ENCODE results near the gene CIART. TPM values are rescaled to one million over a fixed set of nuclear protein-coding genes. Genes with fewer than 3 reads are reported as not detected.

Gene CIART
- total and polyA plus RNA-seq, 5 experiments from 2014 or later = 0.74 to 1.8 (median 1.0) TPM

DNA sequence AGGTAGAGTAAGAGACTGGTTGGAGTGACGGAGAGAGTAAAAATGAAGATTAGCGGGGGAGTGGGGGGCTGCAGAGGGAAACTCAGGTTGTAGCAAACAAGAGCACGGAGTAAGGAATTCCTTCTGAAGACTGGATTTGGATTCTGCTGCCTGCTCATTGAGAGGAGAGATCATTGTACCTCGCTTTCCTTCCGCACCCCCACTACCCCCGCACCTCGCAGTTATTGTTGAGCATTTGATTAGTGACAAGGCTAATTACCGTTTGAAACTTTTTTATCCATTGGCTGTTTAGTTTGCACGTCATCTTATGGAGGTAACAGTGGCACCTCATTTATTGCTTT, 39.4 kb downstream of the CIART start:
- DNase-seq (peak in 4 of 10 donors; percentile 5 to 30 (median 14)), ATAC-seq (peak in 1 of 2 donors; percentile 7)
- Mint-ChIP-seq H3K27ac (peak overlapping the region; percentile 97 to 100 (median 98)), H3K4me3 (peak overlapping the region; percentile 93 to 100 (median 98)), H3K27me3 (no peaks in the 10 kb centered on the region), H3K36me3 (peaks cover 0 to 33% (median 8%) of the 10 kb centered on the region in 3 donors), H3K9me3 (no peaks in the 10 kb centered on the region), H3K4me1 (peaks cover 10 to 48% (median 41%) of the 10 kb centered on the region in 4 donors)
- POLR2A ChIA-PET = interaction anchor here (1.5 to 4.3 kb wide), 2 partner anchors 42 to 434 kb away, joined by 3 to 39 read pairs; partner anchors contain the start of gene RPRD2

DNA sequence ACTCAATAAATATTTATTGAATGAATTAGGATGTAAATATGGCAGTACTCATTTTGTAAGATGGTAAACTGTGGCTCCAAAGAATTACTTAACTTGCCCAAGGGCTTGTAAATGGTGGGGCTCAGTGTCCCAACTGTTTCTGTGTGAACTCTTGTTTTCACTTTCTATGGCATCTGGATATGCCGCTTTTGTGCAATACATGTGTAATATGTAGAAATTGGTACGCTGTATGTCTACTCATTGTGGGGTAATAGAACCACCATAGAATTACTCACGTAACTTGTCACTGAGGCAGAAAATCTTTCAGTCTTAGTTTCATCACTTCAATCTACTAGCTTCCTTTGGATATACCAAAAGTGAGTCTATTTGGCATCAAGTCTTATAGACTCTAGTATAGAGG, 40.0 kb downstream of the CIART start:
- ATAC-seq (no peak), DNase-seq (no peak)
- Mint-ChIP-seq H3K27ac (peak overlapping the region; percentile 97 to 100 (median 98)), H3K4me1 (peaks cover 10 to 48% (median 42%) of the 10 kb centered on the region in 4 donors), H3K4me3 (peak overlapping the region; percentile 93 to 100 (median 98)), H3K36me3 (peaks cover 0 to 38% (median 8%) of the 10 kb centered on the region in 3 donors), H3K9me3 (no peaks in the 10 kb centered on the region), H3K27me3 (no peaks in the 10 kb centered on the region)
- POLR2A ChIA-PET = interaction anchor here (0.6 to 4.3 kb wide), 5 partner anchors 41 to 92 kb away, joined by 3 to 39 read pairs (median 6); partner anchors contain the start of gene RPRD2

DNA sequence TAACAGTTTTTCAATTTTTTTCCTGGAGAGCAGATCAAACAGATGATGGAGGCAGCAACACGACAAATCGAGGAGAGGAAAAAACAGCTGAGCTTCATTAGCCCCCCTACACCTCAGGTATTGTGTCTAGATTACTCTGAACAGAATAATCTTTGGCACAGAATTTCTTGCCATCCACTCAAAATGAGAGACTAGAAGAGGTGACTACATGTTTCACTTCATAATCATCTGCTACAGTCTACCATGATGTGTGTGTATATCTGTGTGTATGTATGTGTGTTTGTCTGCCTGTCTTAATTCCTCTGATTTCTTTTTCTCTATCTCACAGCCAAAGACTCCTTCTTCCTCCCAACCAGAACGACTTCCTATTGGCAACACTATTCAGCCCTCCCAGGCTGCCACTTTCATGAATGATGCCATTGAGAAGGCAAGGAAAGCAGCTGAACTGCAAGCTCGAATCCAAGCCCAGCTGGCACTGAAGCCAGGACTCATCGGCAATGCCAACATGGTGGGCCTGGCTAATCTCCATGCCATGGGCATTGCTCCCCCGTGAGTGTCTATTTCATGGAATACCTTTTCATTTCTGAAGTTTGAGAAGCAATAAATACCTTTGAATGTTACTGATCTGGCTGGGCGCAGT, 50.4 kb downstream of the CIART start:
- DNase-seq (no peak), ATAC-seq (no peak)
- H3K4me1 Mint-ChIP-seq = peaks cover 5 to 13% (median 7%) of the 10 kb centered on the region in 4 donors
- H3K4me3 Mint-ChIP-seq = no peak overlapping the region
- H3K36me3 Mint-ChIP-seq = peaks cover 0 to 96% (median 34%) of the 10 kb centered on the region in 3 donors
- no peaks in the 10 kb centered on the region for H3K9me3 Mint-ChIP-seq
- POLR2A ChIA-PET = no interaction called here
- H3K27me3 Mint-ChIP-seq = no peaks in the 10 kb centered on the region
- peak overlapping the region in 3 of 10 donors; percentile 31 to 68 (median 40) for H3K27ac Mint-ChIP-seq

Other genes starting within 250 kb of the CIART start
- gene VPS45, start 214.8 kb upstream of the CIART start, total RNA-seq = 10 to 100 TPM; 34.1 to 39.8 TPM
- 10 to 100 TPM; 21.8 to 29.9 (median 27.8) TPM for gene VPS45, start 214.8 kb upstream of the CIART start, polyA plus RNA-seq
- 100 to 1,000 TPM; 135 to 137 TPM for gene PLEKHO1, start 132.6 kb upstream of the CIART start, total RNA-seq
- gene PLEKHO1, start 132.6 kb upstream of the CIART start, polyA plus RNA-seq = 10 to 100 TPM; 19.4 to 30.8 (median 30.4) TPM
- gene ANP32E, start 46.4 kb upstream of the CIART start, total RNA-seq = 10 to 100 TPM; 44.8 to 51.3 TPM
- gene ANP32E, start 46.4 kb upstream of the CIART start, polyA plus RNA-seq = 10 to 100 TPM; 47.5 to 51.0 (median 50.3) TPM
- not detected for gene CA14, start 24.8 kb upstream of the CIART start, total RNA-seq
- gene CA14, start 24.8 kb upstream of the CIART start, polyA plus RNA-seq = 1 to 10 TPM in 1 of 3 donors, under 1 TPM in 2; 0.20 to 1.0 (median 0.37) TPM
- 100 to 1,000 TPM; 142 to 143 TPM for gene APH1A, start 13.5 kb upstream of the CIART start, total RNA-seq
- 10 to 100 TPM; 58.2 to 84.8 (median 67.1) TPM for gene APH1A, start 13.5 kb upstream of the CIART start, polyA plus RNA-seq
- gene C1orf54, start 9.8 kb upstream of the CIART start, total RNA-seq = 1 to 10 TPM; 4.8 to 5.0 TPM
- 1 to 10 TPM; 1.8 to 4.7 (median 3.9) TPM for gene C1orf54, start 9.8 kb upstream of the CIART start, polyA plus RNA-seq
- 10 to 100 TPM; 70.7 to 76.0 TPM for gene MRPS21, start 11.3 kb downstream of the CIART start, total RNA-seq
- 10 to 100 TPM; 78.8 to 85.9 (median 82.1) TPM for gene MRPS21, start 11.3 kb downstream of the CIART start, polyA plus RNA-seq
- gene PRPF3, start 39.0 kb downstream of the CIART start, total RNA-seq = 100 to 1,000 TPM; 181 to 207 TPM
- gene PRPF3, start 39.0 kb downstream of the CIART start, polyA plus RNA-seq = 10 to 100 TPM in 2 of 3 donors, 1 to 10 TPM in 1; 9.8 to 23.8 (median 15.1) TPM
- 10 to 100 TPM; 64.1 to 65.1 TPM for gene RPRD2, start 81.6 kb downstream of the CIART start, total RNA-seq
- 10 to 100 TPM; 22.5 to 40.5 (median 31.6) TPM for gene RPRD2, start 81.6 kb downstream of the CIART start, polyA plus RNA-seq
- 10 to 100 TPM; 34.8 to 41.8 TPM for gene TARS2, start 204.9 kb downstream of the CIART start, total RNA-seq
- gene TARS2, start 204.9 kb downstream of the CIART start, polyA plus RNA-seq = 10 to 100 TPM; 23.9 to 37.2 (median 30.6) TPM
- 1 to 10 TPM; 1.5 to 1.6 TPM for gene ECM1, start 225.6 kb downstream of the CIART start, total RNA-seq
- gene ECM1, start 225.6 kb downstream of the CIART start, polyA plus RNA-seq = under 1 TPM in 1 of 3 donors, not detected in 2; 0.17 TPM
- gene FALEC, start 233.2 kb downstream of the CIART start, total RNA-seq = 1 to 10 TPM in 1 of 2 experiments, not detected in 1; 1.9 TPM
- 1 to 10 TPM in 1 of 3 donors, under 1 TPM in 1, not detected in 1; 0.38 to 1.3 TPM for gene FALEC, start 233.2 kb downstream of the CIART start, polyA plus RNA-seq